Stimulated activated CD8-positive, alpha-beta memory T cell treated with anti-CD3 and anti-CD28 coated beads, Interleukin-4, amount 100 ng/mL, for 4 hours (primary cell): ENCODE results near the gene SLC8A1.

ENCODE experiments used
- DNase-seq, 2 donors: peaks; one replicate each; pipeline ENCODE4 v3.0.0-alpha.2; 2020; ENCODE audit warnings: low read depth in 2 of 2, low spot score in 1 of 2

SLC8A1 gene

GRCh38 chr2:40243581-40244187 lies 208.2 kb downstream of the SLC8A1 start:
- no peak for DNase-seq

- DNase-seq, result no peak
Measured at GRCh38 chr2:40242315-40242714, 209.6 kb downstream of the SLC8A1 start.

- DNase-seq, result no peak
Measured at GRCh38 chr2:40240070-40240469, 211.8 kb downstream of the SLC8A1 start.

- no peak for DNase-seq
Measured at GRCh38 chr2:40230707-40231432, 221.0 kb downstream of the SLC8A1 start.

GRCh38 chr2:40230186-40230585 lies 221.7 kb downstream of the SLC8A1 start:
- no peak for DNase-seq

- DNase-seq, result no peak
Measured at GRCh38 chr2:40228310-40228709, 223.6 kb downstream of the SLC8A1 start.

GRCh38 chr2:40227210-40227609 lies 224.7 kb downstream of the SLC8A1 start:
- DNase-seq, result no peak

GRCh38 chr2:40226637-40227036 lies 225.3 kb downstream of the SLC8A1 start:
- no peak for DNase-seq

- DNase-seq, result no peak
Measured at GRCh38 chr2:40225670-40226210, 226.2 kb downstream of the SLC8A1 start.

GRCh38 chr2:40224318-40224717 lies 227.6 kb downstream of the SLC8A1 start:
- DNase-seq, result no peak

GRCh38 chr2:40220177-40220925 lies 231.5 kb downstream of the SLC8A1 start:
- no peak for DNase-seq

GRCh38 chr2:40219141-40219540 lies 232.7 kb downstream of the SLC8A1 start:
- no peak for DNase-seq

- no peak for DNase-seq
Measured at GRCh38 chr2:40218679-40219078, 233.2 kb downstream of the SLC8A1 start.

GRCh38 chr2:40213619-40214018 lies 238.3 kb downstream of the SLC8A1 start:
- no peak for DNase-seq

GRCh38 chr2:40213071-40213470 lies 238.8 kb downstream of the SLC8A1 start:
- DNase-seq, result no peak

- no peak for DNase-seq
Measured at GRCh38 chr2:40210968-40211353, 240.9 kb downstream of the SLC8A1 start.

GRCh38 chr2:40210344-40210967 lies 241.4 kb downstream of the SLC8A1 start:
- DNase-seq, result no peak

GRCh38 chr2:40209761-40210160 lies 242.1 kb downstream of the SLC8A1 start:
- DNase-seq, result no peak

- no peak for DNase-seq
Measured at GRCh38 chr2:40208463-40208862, 243.4 kb downstream of the SLC8A1 start.

GRCh38 chr2:40204268-40204667 lies 247.6 kb downstream of the SLC8A1 start:
- no peak for DNase-seq

- DNase-seq, result no peak
Measured at GRCh38 chr2:40202798-40203400, 249.0 kb downstream of the SLC8A1 start.
